Activated CD8-positive, alpha-beta T cell treated with anti-CD3 and anti-CD28 coated beads, Interleukin-2, amount 10 ng/mL, durations not matched to agents 7 days and 5 days (primary cell): ENCODE data around the gene MIA2. TPM values are rescaled to one million over a fixed set of nuclear protein-coding genes. Genes with fewer than 3 reads are reported as not detected.
A peak's percentile ranks its signal among the peaks of the same experiment; 100 is the strongest.
"Not testable (repeated sequence)": the region's sequence is repeated elsewhere in the genome, so short reads cannot be mapped to it uniquely, and the experiment has no call there.

Source experiments
- ATAC-seq: fragments of 150-1000 bp; cut with Tn5 transposase; one replicate; pipeline ENCODE4 v1.10.0; 2021; ENCODE audit warnings: moderate library complexity
- CTCF ChIA-PET: fragments of 350-600 bp; sonication (Branson Sonifier 250); formaldehyde crosslinking; loops from one replicate; lab custom pipeline; 2021; ENCODE audit warnings: antibody characterized with exemption; lab: Charles Lee
- POLR2A ChIA-PET: fragments of 350-600 bp; sonication (Branson Sonifier 250); formaldehyde crosslinking; loops from one replicate; lab custom pipeline; 2021; ENCODE audit warnings: antibody characterized with exemption; lab: Charles Lee
- DNase-seq: peaks from one replicate; pipeline ENCODE4 v3.0.0-alpha.2; 2020
- H3K27ac Mint-ChIP-seq: one replicate; pipeline ENCODE4 v1.8.0; 2021; ENCODE audit warnings: mild to moderate bottlenecking, mixed read lengths
- H3K27me3 Mint-ChIP-seq: one replicate; pipeline ENCODE4 v1.8.0; 2021; ENCODE audit warnings: low read depth, mixed read lengths
- H3K36me3 Mint-ChIP-seq: one replicate; pipeline ENCODE4 v1.8.0; 2021; ENCODE audit warnings: low read depth, mixed read lengths
- H3K4me1 Mint-ChIP-seq: one replicate; pipeline ENCODE4 v1.8.0; 2021; ENCODE audit warnings: low read depth, mixed read lengths
- H3K4me3 Mint-ChIP-seq: one replicate; pipeline ENCODE4 v1.8.0; 2021; ENCODE audit warnings: mild to moderate bottlenecking, mixed read lengths
- H3K9me3 Mint-ChIP-seq: one replicate; pipeline ENCODE4 v1.8.0; 2022; ENCODE audit warnings: mixed read lengths; ENCODE audit not compliant: insufficient read depth
- total RNA-seq, 2 experiments: library from RNA; stranded (reverse); gene quantifications; one replicate each; pipeline ENCODE4 v1.2.3, GENCODE V29; 2021

Gene MIA2
- total RNA-seq, 2 experiments from 2014 or later = 18.6 to 21.2 TPM

- ATAC-seq = peak; percentile 89
- POLR2A ChIA-PET = interaction anchor here (1.1 kb wide), 1 partner anchor 83 kb away, joined by 3 read pairs; no protein-coding TSS in a partner anchor
- Mint-ChIP-seq H3K4me1 (peaks cover 24% of the 10 kb centered on the region), H3K4me3 (peak overlapping the region; percentile 28), H3K27me3 (no peaks in the 10 kb centered on the region), H3K36me3 (peaks cover 36% of the 10 kb centered on the region), H3K9me3 (no peaks in the 10 kb centered on the region), H3K27ac (peak overlapping the region; percentile 46)
- CTCF ChIA-PET = interaction anchor here (0.5 to 1.9 kb wide), 4 partner anchors 14 to 111 kb away, joined by 3 to 7 read pairs (median 4); no protein-coding TSS in a partner anchor
- no peak for DNase-seq
Observed at GRCh38 chr14:39342768-39343167, 109.1 kb downstream of the MIA2 start.

GRCh38 chr14:39343614-39344013 lies 109.9 kb downstream of the MIA2 start:
- ATAC-seq (no peak), DNase-seq (no peak)
- no peaks in the 10 kb centered on the region for H3K27me3 Mint-ChIP-seq
- no peaks in the 10 kb centered on the region for H3K9me3 Mint-ChIP-seq
- H3K27ac Mint-ChIP-seq = no peak overlapping the region
- H3K4me1 Mint-ChIP-seq = peaks cover 24% of the 10 kb centered on the region
- ChIA-PET POLR2A (interaction anchor here (1.0 kb wide), 1 partner anchor 89 kb away, joined by 4 read pairs; the partner anchor contains the start of gene FBXO33), CTCF (interaction anchor here (1.4 to 1.9 kb wide), 2 partner anchors 83 to 112 kb away, joined by 6 to 7 read pairs; no protein-coding TSS in a partner anchor)
- H3K36me3 Mint-ChIP-seq = peaks cover 35% of the 10 kb centered on the region
- H3K4me3 Mint-ChIP-seq = no peak overlapping the region

- H3K36me3 Mint-ChIP-seq = peaks cover 46% of the 10 kb centered on the region
- H3K4me3 Mint-ChIP-seq = no peak overlapping the region
- peaks cover 7% of the 10 kb centered on the region for H3K9me3 Mint-ChIP-seq
- ATAC-seq = no peak
- ChIA-PET CTCF (no interaction called here), POLR2A (no interaction called here)
- no peaks in the 10 kb centered on the region for H3K27me3 Mint-ChIP-seq
- no peak overlapping the region for H3K27ac Mint-ChIP-seq
- H3K4me1 Mint-ChIP-seq = peaks cover 4% of the 10 kb centered on the region
- no peak for DNase-seq
Observed at GRCh38 chr14:39350866-39351265, 117.2 kb downstream of the MIA2 start.

- H3K9me3 Mint-ChIP-seq = peaks cover 7% of the 10 kb centered on the region
- no peak overlapping the region for H3K27ac Mint-ChIP-seq
- peaks cover 4% of the 10 kb centered on the region for H3K4me1 Mint-ChIP-seq
- H3K27me3 Mint-ChIP-seq = no peaks in the 10 kb centered on the region
- H3K4me3 Mint-ChIP-seq = no peak overlapping the region
- H3K36me3 Mint-ChIP-seq = peaks cover 49% of the 10 kb centered on the region
- CTCF ChIA-PET = no interaction called here
- ATAC-seq (no peak), DNase-seq (no peak)
- POLR2A ChIA-PET = no interaction called here
Observed at GRCh38 chr14:39351708-39352107, 118.0 kb downstream of the MIA2 start.

- CTCF ChIA-PET, POLR2A ChIA-PET, DNase-seq, H3K27ac Mint-ChIP-seq, ATAC-seq, H3K4me1 Mint-ChIP-seq, H3K27me3 Mint-ChIP-seq, H3K9me3 Mint-ChIP-seq, H3K4me3 Mint-ChIP-seq: not testable (repeated sequence)
- H3K36me3 Mint-ChIP-seq = peaks cover 64% of the 10 kb centered on the region
Observed at GRCh38 chr14:39359069-39359468, 125.4 kb downstream of the MIA2 start.

- DNase-seq (no peak), ATAC-seq (no peak)
- POLR2A ChIA-PET = no interaction called here
- Mint-ChIP-seq H3K4me3 (no peak overlapping the region), H3K27me3 (no peaks in the 10 kb centered on the region), H3K36me3 (peaks cover 66% of the 10 kb centered on the region), H3K27ac (no peak overlapping the region), H3K9me3 (peaks cover 14% of the 10 kb centered on the region), H3K4me1 (no peaks in the 10 kb centered on the region)
- CTCF ChIA-PET = no interaction called here
Observed at GRCh38 chr14:39360316-39360715, 126.6 kb downstream of the MIA2 start.

GRCh38 chr14:39361556-39361955 lies 127.8 kb downstream of the MIA2 start:
- H3K27ac Mint-ChIP-seq, POLR2A ChIA-PET, H3K4me1 Mint-ChIP-seq: not testable (repeated sequence)

GRCh38 chr14:39364509-39364908 lies 130.8 kb downstream of the MIA2 start:
- DNase-seq = no peak
- Mint-ChIP-seq H3K4me1 (no peaks in the 10 kb centered on the region), H3K4me3 (no peak overlapping the region), H3K36me3 (peaks cover 59% of the 10 kb centered on the region), H3K9me3 (peaks cover 19% of the 10 kb centered on the region), H3K27me3 (no peaks in the 10 kb centered on the region), H3K27ac (no peak overlapping the region)
- ChIA-PET CTCF (interaction anchor here (1.4 to 1.5 kb wide), 2 partner anchors 11 to 16 kb away, joined by 3 read pairs; no protein-coding TSS in a partner anchor), POLR2A (no interaction called here)
- no peak for ATAC-seq

More at GRCh38 chr14:39361556-39361955, 127.8 kb downstream of the MIA2 start:
- CTCF ChIA-PET = interaction anchor here (1.5 kb wide), 1 partner anchor 130 kb away, joined by 6 read pairs; no protein-coding TSS in a partner anchor
- ATAC-seq, H3K27me3 Mint-ChIP-seq, DNase-seq, H3K4me3 Mint-ChIP-seq: not testable (repeated sequence)
- peaks cover 70% of the 10 kb centered on the region for H3K36me3 Mint-ChIP-seq
- H3K9me3 Mint-ChIP-seq = peaks cover 19% of the 10 kb centered on the region

GRCh38 chr14:39365354-39365753 lies 131.6 kb downstream of the MIA2 start:
- POLR2A ChIA-PET = no interaction called here
- H3K27me3 Mint-ChIP-seq = no peaks in the 10 kb centered on the region
- ATAC-seq (no peak), DNase-seq (no peak)
- CTCF ChIA-PET = interaction anchor here (1.5 to 4.2 kb wide), 2 partner anchors 10 to 133 kb away, joined by 3 to 24 read pairs; no protein-coding TSS in a partner anchor
- peaks cover 19% of the 10 kb centered on the region for H3K9me3 Mint-ChIP-seq
- H3K4me3 Mint-ChIP-seq = no peak overlapping the region
- H3K36me3 Mint-ChIP-seq = peaks cover 51% of the 10 kb centered on the region
- no peaks in the 10 kb centered on the region for H3K4me1 Mint-ChIP-seq
- no peak overlapping the region for H3K27ac Mint-ChIP-seq

- Mint-ChIP-seq H3K27me3 (no peaks in the 10 kb centered on the region), H3K9me3 (peaks cover 19% of the 10 kb centered on the region), H3K4me3 (no peak overlapping the region), H3K36me3 (peaks cover 41% of the 10 kb centered on the region), H3K27ac (no peak overlapping the region), H3K4me1 (no peaks in the 10 kb centered on the region)
- DNase-seq = no peak
- ATAC-seq = no peak
- CTCF ChIA-PET = interaction anchor here (0.8 to 4.2 kb wide), 3 partner anchors 56 to 178 kb away, joined by 3 to 24 read pairs (median 3); no protein-coding TSS in a partner anchor
- POLR2A ChIA-PET = interaction anchor here (0.7 kb wide), 1 partner anchor 65 kb away, joined by 3 read pairs; the partner anchor contains the start of gene FBXO33
Observed at GRCh38 chr14:39366460-39367386, 133.0 kb downstream of the MIA2 start.

GRCh38 chr14:39367387-39367751 lies 133.7 kb downstream of the MIA2 start:
- H3K9me3 Mint-ChIP-seq = peaks cover 19% of the 10 kb centered on the region
- ChIA-PET POLR2A (interaction anchor here (0.7 kb wide), 1 partner anchor 64 kb away, joined by 3 read pairs; the partner anchor contains the start of gene FBXO33), CTCF (interaction anchor here (0.8 to 4.2 kb wide), 3 partner anchors 55 to 179 kb away, joined by 3 to 24 read pairs (median 3); no protein-coding TSS in a partner anchor)
- H3K27ac Mint-ChIP-seq = no peak overlapping the region
- no peaks in the 10 kb centered on the region for H3K4me1 Mint-ChIP-seq
- DNase-seq (no peak), ATAC-seq (no peak)
- H3K4me3 Mint-ChIP-seq = no peak overlapping the region
- H3K36me3 Mint-ChIP-seq = peaks cover 36% of the 10 kb centered on the region
- no peaks in the 10 kb centered on the region for H3K27me3 Mint-ChIP-seq
